ENCODE measurements around the gene SH3PXD2A. TPM values are rescaled to one million over a fixed set of nuclear protein-coding genes. Genes with fewer than 3 reads are reported as not detected.
A peak's percentile ranks its signal among the peaks of the same experiment; 100 is the strongest.

SH3PXD2A gene
- total RNA-seq, 1 experiment from 2014 or later = 0.07 TPM

- H4K20me1 ChIP-seq (ENCODE audit: insufficient read depth, low read depth, low read length) = no peaks in the 10 kb centered on the region
- no peak for DNase-seq
- H3K9ac ChIP-seq (ENCODE audit: low read length) = no peak overlapping the region
- no peaks in the 10 kb centered on the region for H3K9me2 ChIP-seq (replicated peaks; ENCODE audit: insufficient read depth, low read length)
- 0 out of 2 replicates have a peak, but pooled peaks cover under 1% of the 10 kb centered on the region for H3K27me3 ChIP-seq (ENCODE audit: low read length)
- H3K4me1 ChIP-seq (ENCODE audit: low read length) = no peaks in the 10 kb centered on the region
- H3K4me3 ChIP-seq (ENCODE audit: low read length) = no peak overlapping the region
- no peaks in the 10 kb centered on the region for H3K9me3 ChIP-seq (ENCODE audit: low read length)
- no peak overlapping the region for H3K27ac ChIP-seq (ENCODE audit: low read length)
- no peak overlapping the region for H2AFZ ChIP-seq (ENCODE audit: low read length)
- H3K79me2 ChIP-seq (ENCODE audit: low read length) = no peaks in the 10 kb centered on the region
- no peak overlapping the region for H3K4me2 ChIP-seq (ENCODE audit: low read depth, low read length, poor library complexity, severe bottlenecking)
- H3K36me3 ChIP-seq (ENCODE audit: insufficient read depth, low read length) = no peaks in the 10 kb centered on the region
Measured at GRCh38 chr10:103651783-103652476, 203.4 kb downstream of the SH3PXD2A start.

GRCh38 chr10:103651333-103651732 is 204.0 kb downstream of the SH3PXD2A start:
- Histone ChIP-seq H3K36me3 (ENCODE audit: insufficient read depth, low read length) (no peaks in the 10 kb centered on the region), H3K4me1 (ENCODE audit: low read length) (no peaks in the 10 kb centered on the region), H3K4me3 (ENCODE audit: low read length) (no peak overlapping the region), H3K27ac (ENCODE audit: low read length) (no peak overlapping the region), H3K9me2 (replicated peaks; ENCODE audit: insufficient read depth, low read length) (no peaks in the 10 kb centered on the region), H3K79me2 (ENCODE audit: low read length) (no peaks in the 10 kb centered on the region), H3K27me3 (ENCODE audit: low read length) (no peaks in the 10 kb centered on the region), H3K9ac (ENCODE audit: low read length) (no peak overlapping the region), H3K9me3 (ENCODE audit: low read length) (no peaks in the 10 kb centered on the region), H3K4me2 (ENCODE audit: low read depth, low read length, poor library complexity, severe bottlenecking) (no peak overlapping the region), H2AFZ (ENCODE audit: low read length) (no peak overlapping the region), H4K20me1 (ENCODE audit: insufficient read depth, low read depth, low read length) (no peaks in the 10 kb centered on the region)
- DNase-seq = no peak

GRCh38 chr10:103649654-103650423 is 205.5 kb downstream of the SH3PXD2A start:
- no peak overlapping the region for H2AFZ ChIP-seq (ENCODE audit: low read length)
- H3K79me2 ChIP-seq (ENCODE audit: low read length) = no peaks in the 10 kb centered on the region

GRCh38 chr10:103648636-103649532 is 206.5 kb downstream of the SH3PXD2A start:
- Histone ChIP-seq H3K9me3 (ENCODE audit: low read length) (no peaks in the 10 kb centered on the region), H2AFZ (ENCODE audit: low read length) (no peak overlapping the region), H3K4me1 (ENCODE audit: low read length) (no peaks in the 10 kb centered on the region), H3K9ac (ENCODE audit: low read length) (no peak overlapping the region), H3K27ac (ENCODE audit: low read length) (no peak overlapping the region), H3K27me3 (ENCODE audit: low read length) (no peaks in the 10 kb centered on the region), H3K36me3 (ENCODE audit: insufficient read depth, low read length) (no peaks in the 10 kb centered on the region), H4K20me1 (ENCODE audit: insufficient read depth, low read depth, low read length) (no peaks in the 10 kb centered on the region), H3K4me2 (ENCODE audit: low read depth, low read length, poor library complexity, severe bottlenecking) (no peak overlapping the region), H3K79me2 (ENCODE audit: low read length) (no peaks in the 10 kb centered on the region), H3K4me3 (ENCODE audit: low read length) (no peak overlapping the region), H3K9me2 (replicated peaks; ENCODE audit: insufficient read depth, low read length) (no peaks in the 10 kb centered on the region)
- no peak for DNase-seq

More at GRCh38 chr10:103649654-103650423, 205.5 kb downstream of the SH3PXD2A start:
- H3K4me1 ChIP-seq (ENCODE audit: low read length) = no peaks in the 10 kb centered on the region
- H3K9ac ChIP-seq (ENCODE audit: low read length) = no peak overlapping the region
- H3K4me2 ChIP-seq (ENCODE audit: low read depth, low read length, poor library complexity, severe bottlenecking) = no peak overlapping the region
- H4K20me1 ChIP-seq (ENCODE audit: insufficient read depth, low read depth, low read length) = no peaks in the 10 kb centered on the region
- no peaks in the 10 kb centered on the region for H3K36me3 ChIP-seq (ENCODE audit: insufficient read depth, low read length)
- no peaks in the 10 kb centered on the region for H3K9me3 ChIP-seq (ENCODE audit: low read length)
- H3K9me2 ChIP-seq (replicated peaks; ENCODE audit: insufficient read depth, low read length) = no peaks in the 10 kb centered on the region
- no peak for DNase-seq
- no peaks in the 10 kb centered on the region for H3K27me3 ChIP-seq (ENCODE audit: low read length)
- H3K27ac ChIP-seq (ENCODE audit: low read length) = no peak overlapping the region
- H3K4me3 ChIP-seq (ENCODE audit: low read length) = no peak overlapping the region

GRCh38 chr10:103648251-103648635 is 207.1 kb downstream of the SH3PXD2A start:
- no peaks in the 10 kb centered on the region for H3K36me3 ChIP-seq (ENCODE audit: insufficient read depth, low read length)
- no peaks in the 10 kb centered on the region for H3K27me3 ChIP-seq (ENCODE audit: low read length)
- no peak overlapping the region for H3K27ac ChIP-seq (ENCODE audit: low read length)
- H3K9me2 ChIP-seq (replicated peaks; ENCODE audit: insufficient read depth, low read length) = no peaks in the 10 kb centered on the region
- H4K20me1 ChIP-seq (ENCODE audit: insufficient read depth, low read depth, low read length) = no peaks in the 10 kb centered on the region
- no peak overlapping the region for H3K4me2 ChIP-seq (ENCODE audit: low read depth, low read length, poor library complexity, severe bottlenecking)
- H3K9ac ChIP-seq (ENCODE audit: low read length) = no peak overlapping the region
- H3K9me3 ChIP-seq (ENCODE audit: low read length) = no peaks in the 10 kb centered on the region
- DNase-seq = no peak
- no peak overlapping the region for H3K4me3 ChIP-seq (ENCODE audit: low read length)
- H3K79me2 ChIP-seq (ENCODE audit: low read length) = no peaks in the 10 kb centered on the region
- no peak overlapping the region for H2AFZ ChIP-seq (ENCODE audit: low read length)
- no peaks in the 10 kb centered on the region for H3K4me1 ChIP-seq (ENCODE audit: low read length)

GRCh38 chr10:103646304-103646703 is 209.1 kb downstream of the SH3PXD2A start:
- Histone ChIP-seq H3K4me2 (ENCODE audit: low read depth, low read length, poor library complexity, severe bottlenecking) (no peak overlapping the region), H3K27me3 (ENCODE audit: low read length) (no peaks in the 10 kb centered on the region), H4K20me1 (ENCODE audit: insufficient read depth, low read depth, low read length) (no peaks in the 10 kb centered on the region; the same call in 1 of the 2 replicates), H3K4me1 (ENCODE audit: low read length) (no peaks in the 10 kb centered on the region), H3K9me3 (ENCODE audit: low read length) (no peaks in the 10 kb centered on the region), H3K27ac (ENCODE audit: low read length) (no peak overlapping the region), H3K9ac (ENCODE audit: low read length) (no peak overlapping the region), H3K79me2 (ENCODE audit: low read length) (no peaks in the 10 kb centered on the region), H3K4me3 (ENCODE audit: low read length) (no peak overlapping the region), H3K36me3 (ENCODE audit: insufficient read depth, low read length) (no peaks in the 10 kb centered on the region), H2AFZ (ENCODE audit: low read length) (no peak overlapping the region), H3K9me2 (replicated peaks; ENCODE audit: insufficient read depth, low read length) (no peaks in the 10 kb centered on the region)
- peak; percentile 46 for DNase-seq

GRCh38 chr10:103645141-103646054 is 210.0 kb downstream of the SH3PXD2A start:
- H4K20me1 ChIP-seq (ENCODE audit: insufficient read depth, low read depth, low read length) = no peaks in the 10 kb centered on the region; the same call in 1 of the 2 replicates
- H3K9ac ChIP-seq (ENCODE audit: low read length) = no peak overlapping the region
- H2AFZ ChIP-seq (ENCODE audit: low read length) = no peak overlapping the region
- H3K4me1 ChIP-seq (ENCODE audit: low read length) = no peaks in the 10 kb centered on the region
- H3K27me3 ChIP-seq (ENCODE audit: low read length) = no peaks in the 10 kb centered on the region
- no peak overlapping the region for H3K27ac ChIP-seq (ENCODE audit: low read length)
- H3K36me3 ChIP-seq (ENCODE audit: insufficient read depth, low read length) = no peaks in the 10 kb centered on the region
- H3K9me3 ChIP-seq (ENCODE audit: low read length) = no peaks in the 10 kb centered on the region
- H3K79me2 ChIP-seq (ENCODE audit: low read length) = no peaks in the 10 kb centered on the region
- H3K4me3 ChIP-seq (ENCODE audit: low read length) = no peak overlapping the region
- H3K9me2 ChIP-seq (replicated peaks; ENCODE audit: insufficient read depth, low read length) = no peaks in the 10 kb centered on the region
- no peak for DNase-seq
- no peak overlapping the region for H3K4me2 ChIP-seq (ENCODE audit: low read depth, low read length, poor library complexity, severe bottlenecking)

Measured in Karpas-422 (cell line).